HepG2 (cell line): ENCODE results near the gene SERTAD1. TPM values are rescaled to one million over a fixed set of nuclear protein-coding genes. Genes with fewer than 3 reads are reported as not detected.
A peak's percentile ranks its signal among the peaks of the same experiment; 100 is the strongest.

Experiments used
- CERS6 ChIP-seq: sonication (generic); formaldehyde crosslinking; IDR thresholded peaks from 2 replicates; pipeline ENCODE4 v1.5.0; 2020; ENCODE audit warnings: missing genetic modification reagents
- DNMT3B ChIP-seq: conservative IDR thresholded peaks from 2 replicates; pipeline ENCODE4 v1.6.1; 2016; ENCODE audit warnings: missing biosample characterization, control low read depth
- GLI4 ChIP-seq: sonication (generic); formaldehyde crosslinking; IDR thresholded peaks from 2 replicates; pipeline ENCODE4 v1.5.1; 2020; ENCODE audit warnings: missing genetic modification reagents, mild to moderate bottlenecking, moderate library complexity, borderline replicate concordance
- GMEB1 ChIP-seq: sonication (generic); formaldehyde crosslinking; IDR thresholded peaks from 2 replicates; pipeline ENCODE4 v1.5.1; 2020; ENCODE audit warnings: missing genetic modification reagents, mild to moderate bottlenecking, borderline replicate concordance
- HMGXB4 ChIP-seq, 2 experiments: sonication (generic) in 1 of 2; formaldehyde crosslinking in 1 of 2; IDR thresholded peaks; 2 replicates each; pipeline versions ENCODE4 v1.4.0 to v1.6.1; 2018 to 2020; ENCODE audit warnings: missing genetic modification reagents in 2 of 2, borderline replicate concordance in 1 of 2, low read depth in 1 of 2, mild to moderate bottlenecking in 1 of 2, missing biosample characterization in 1 of 2
- MAFG ChIP-seq: sonication (generic); formaldehyde crosslinking; IDR thresholded peaks from 2 replicates; pipeline ENCODE4 v1.5.1; 2020; ENCODE audit warnings: mild to moderate bottlenecking, missing genetic modification reagents
- MIER3 ChIP-seq: IDR thresholded peaks from 2 replicates; pipeline ENCODE4 v1.6.1; 2016; ENCODE audit warnings: missing compliant biosample characterization, borderline replicate concordance
- MLX ChIP-seq: IDR thresholded peaks from 2 replicates; pipeline ENCODE4 v1.6.1; 2016
- POGK ChIP-seq: sonication (generic); formaldehyde crosslinking; conservative IDR thresholded peaks from 2 replicates; pipeline ENCODE4 v1.8.0; 2022; ENCODE audit warnings: mild to moderate bottlenecking, moderate library complexity, missing genetic modification reagents
- PTBP1 ChIP-seq: fragments of 200-400 bp; formaldehyde crosslinking; IDR thresholded peaks from 2 replicates; pipeline ENCODE4 v1.6.1; 2018; ENCODE audit warnings: low read length, low read depth; ENCODE audit not compliant: poor library complexity, severe bottlenecking
- TBX3 ChIP-seq: fragments of 450-650 bp; IDR thresholded peaks from 2 replicates; pipeline ENCODE4 v1.6.1; 2017; ENCODE audit warnings: antibody characterized with exemption, mild to moderate bottlenecking, inconsistent platforms, borderline replicate concordance
- ZHX2 ChIP-seq, 2 experiments: sonication (generic) in 1 of 2; formaldehyde crosslinking in 1 of 2; IDR thresholded peaks; 2 replicates each; pipeline versions ENCODE4 v1.6.1 to v1.9.0; 2014 to 2022; ENCODE audit warnings: antibody characterized with exemption in 1 of 2, borderline replicate concordance in 1 of 2, inconsistent platforms in 1 of 2, low read depth in 1 of 2, missing genetic modification reagents in 1 of 2
- ZNF431 ChIP-seq: sonication (generic); formaldehyde crosslinking; IDR thresholded peaks from 2 replicates; pipeline ENCODE4 v1.9.0; 2022; ENCODE audit warnings: missing genetic modification reagents, low read depth, mild to moderate bottlenecking, borderline replicate concordance
- polyA plus RNA-seq, 8 experiments: library from polyadenylated mRNA; depleted of rRNA in 3 of 8; stranded (reverse) in 7 of 8; unstranded in 1 of 8; fragments of >200 nt; fragmentation: Illumina TruSeq in 4 of 8; extraction: Trizol in 4 of 8; gene quantifications; 2 replicates each; pipeline versions ENCODE4 v1.2.1 to v1.2.3, GENCODE V29; 2011 to 2016; ENCODE audit warnings: low read depth in 4 of 8, missing spikeins in 1 of 8, mixed read lengths in 1 of 8; ENCODE audit not compliant: insufficient read depth in 1 of 8
- total RNA-seq, 5 experiments: library from RNA; depleted of rRNA; stranded (reverse); fragments of >200 nt; fragmentation: Illumina TruSeq; extraction: Trizol; gene quantifications; 2 replicates each; pipeline ENCODE4 v1.2.3, GENCODE V29; 2016; ENCODE audit warnings: low read depth in 1 of 5

Gene SERTAD1
- total and polyA plus RNA-seq, 2 of the 13 experiments (the other 11 are each of a cell fraction or from before 2014, with no cell fraction given) = 4.3 to 4.5 TPM

- TF ChIP-seq TBX3 = no peak
- peak; percentile 43; the same call in 1 of the 2 replicates for TF ChIP-seq ZNF431
- TF ChIP-seq CERS6 (CRISPR knock-in tag) = no peak
- TF ChIP-seq MAFG (CRISPR knock-in tag) = no peak
- no peak for TF ChIP-seq POGK (CRISPR knock-in tag)
- no peak for TF ChIP-seq DNMT3B (CRISPR knock-in tag)
- no peak for TF ChIP-seq MLX (CRISPR knock-in tag)
- no peak for TF ChIP-seq GLI4 (CRISPR knock-in tag)
- TF ChIP-seq ZHX2 (IDR thresholded peaks at IDR 0.05; ENCODE audit: low read depth) = no peak; the same call in 1 of the 2 replicates
- TF ChIP-seq ZHX2 (CRISPR knock-in tag; IDR thresholded peaks at IDR 0.05; ENCODE audit: borderline replicate concordance) = no peak
- no peak for TF ChIP-seq MIER3 (CRISPR knock-in tag)
- TF ChIP-seq HMGXB4 (CRISPR knock-in tag; IDR thresholded peaks at IDR 0.05; ENCODE audit: borderline replicate concordance in 1 of 2, low read depth in 1 of 2) = peak in 1 of 2 experiments; percentile 59; a peak in 2 of 4 replicates
- no peak for TF ChIP-seq PTBP1
- peak; percentile 67; the same call in 1 of the 2 replicates for TF ChIP-seq GMEB1
Observed at GRCh38 chr19:40444000-40444824, 18.4 kb upstream of the SERTAD1 start, which contains the start of gene SERTAD3 (continued).
